Measurements from ENCODE around the gene CXXC5. TPM values are rescaled to one million over a fixed set of nuclear protein-coding genes. Genes with fewer than 3 reads are reported as not detected.
A peak's percentile ranks its signal among the peaks of the same experiment; 100 is the strongest.

CXXC5 gene
- total and polyA plus RNA-seq, 2 experiments from 2014 or later, result 90.9 to 106 TPM

- H4K20me1 ChIP-seq (ENCODE audit: insufficient read depth, poor library complexity, severe bottlenecking), result peaks cover 91% of the 10 kb centered on the region
- peak; percentile 92 for DNase-seq (ENCODE audit: low spot score)
Observed at GRCh38 chr5:139660923-139661814, 13.0 kb downstream of the CXXC5 start.

DNA sequence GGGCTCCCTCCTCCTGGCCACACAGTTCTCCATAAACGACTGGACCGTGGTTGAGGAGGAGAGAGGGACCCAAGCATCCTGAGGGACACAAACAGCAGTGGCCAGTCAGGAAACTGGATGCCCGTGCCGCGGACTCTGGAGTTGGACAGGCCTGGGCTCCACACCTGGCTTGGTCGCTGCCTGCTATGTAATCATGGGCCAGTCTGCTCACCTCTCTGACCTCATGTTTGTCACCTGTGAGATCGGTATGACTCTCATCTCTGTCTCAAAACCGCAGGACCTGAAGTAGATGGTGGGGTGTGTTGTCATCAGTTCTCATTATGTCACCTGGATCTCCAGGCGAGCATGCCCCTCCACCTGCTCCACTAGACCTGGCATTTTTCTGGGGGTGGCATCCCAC is 14.5 kb downstream of the CXXC5 start:
- DNase-seq (ENCODE audit: low spot score), result no peak
- H4K20me1 ChIP-seq (ENCODE audit: insufficient read depth, poor library complexity, severe bottlenecking), result peaks cover 92% of the 10 kb centered on the region
- H3K27me3 ChIP-seq, result no peaks in the 10 kb centered on the region
- H3K4me3 ChIP-seq, result no peak overlapping the region
- H3K4me1 ChIP-seq (ENCODE audit: insufficient read depth), result peaks cover 42% of the 10 kb centered on the region
- TF ChIP-seq EZH2 (IDR thresholded peaks at IDR 0.05; ENCODE audit: borderline replicate concordance) (no peak), CTCF (IDR thresholded peaks at IDR 0.05; ENCODE audit: poor library complexity) (no peak), EZH2phosphoT487 (IDR thresholded peaks at IDR 0.05; ENCODE audit: low read depth, severe bottlenecking, unreplicated experiment) (no peak)
- WGBS (ENCODE audit: low lambda C conversion rate, missing lambda C conversion rate), result 88% methylated on average over 9 of the region's 9 CpGs
- H3K27ac ChIP-seq, result no peak overlapping the region
- H3K36me3 ChIP-seq (replicated peaks; ENCODE audit: insufficient read depth, low read depth), result no peaks in the 10 kb centered on the region
- no peaks in the 10 kb centered on the region for H3K9me3 ChIP-seq (ENCODE audit: low read depth)
- H2AFZ ChIP-seq, result no peak overlapping the region
- H3K4me2 ChIP-seq, result no peak overlapping the region
- peaks cover 97% of the 10 kb centered on the region for H3K79me2 ChIP-seq
- H3K9me2 ChIP-seq (replicated peaks; ENCODE audit: insufficient read depth), result no peaks in the 10 kb centered on the region

More at GRCh38 chr5:139660923-139661814, 13.0 kb downstream of the CXXC5 start:
- H3K9me3 ChIP-seq (ENCODE audit: low read depth), result no peaks in the 10 kb centered on the region
- H3K4me2 ChIP-seq, result peak overlapping the region; percentile 72
- no peak overlapping the region for H3K4me3 ChIP-seq
- no peak overlapping the region for H2AFZ ChIP-seq
- peaks cover 97% of the 10 kb centered on the region for H3K79me2 ChIP-seq
- no peaks in the 10 kb centered on the region for H3K36me3 ChIP-seq (replicated peaks; ENCODE audit: insufficient read depth, low read depth)
- no peak for TF ChIP-seq EZH2 (IDR thresholded peaks at IDR 0.05; ENCODE audit: borderline replicate concordance)
- no peaks in the 10 kb centered on the region for H3K9me2 ChIP-seq (replicated peaks; ENCODE audit: insufficient read depth)
- WGBS (ENCODE audit: low lambda C conversion rate, missing lambda C conversion rate), result 67% methylated on average over 38 of the region's 41 CpGs
- peak overlapping the region; percentile 84 for H3K27ac ChIP-seq
- no peaks in the 10 kb centered on the region for H3K27me3 ChIP-seq
- H3K4me1 ChIP-seq (ENCODE audit: insufficient read depth), result peaks cover 55% of the 10 kb centered on the region

DNA sequence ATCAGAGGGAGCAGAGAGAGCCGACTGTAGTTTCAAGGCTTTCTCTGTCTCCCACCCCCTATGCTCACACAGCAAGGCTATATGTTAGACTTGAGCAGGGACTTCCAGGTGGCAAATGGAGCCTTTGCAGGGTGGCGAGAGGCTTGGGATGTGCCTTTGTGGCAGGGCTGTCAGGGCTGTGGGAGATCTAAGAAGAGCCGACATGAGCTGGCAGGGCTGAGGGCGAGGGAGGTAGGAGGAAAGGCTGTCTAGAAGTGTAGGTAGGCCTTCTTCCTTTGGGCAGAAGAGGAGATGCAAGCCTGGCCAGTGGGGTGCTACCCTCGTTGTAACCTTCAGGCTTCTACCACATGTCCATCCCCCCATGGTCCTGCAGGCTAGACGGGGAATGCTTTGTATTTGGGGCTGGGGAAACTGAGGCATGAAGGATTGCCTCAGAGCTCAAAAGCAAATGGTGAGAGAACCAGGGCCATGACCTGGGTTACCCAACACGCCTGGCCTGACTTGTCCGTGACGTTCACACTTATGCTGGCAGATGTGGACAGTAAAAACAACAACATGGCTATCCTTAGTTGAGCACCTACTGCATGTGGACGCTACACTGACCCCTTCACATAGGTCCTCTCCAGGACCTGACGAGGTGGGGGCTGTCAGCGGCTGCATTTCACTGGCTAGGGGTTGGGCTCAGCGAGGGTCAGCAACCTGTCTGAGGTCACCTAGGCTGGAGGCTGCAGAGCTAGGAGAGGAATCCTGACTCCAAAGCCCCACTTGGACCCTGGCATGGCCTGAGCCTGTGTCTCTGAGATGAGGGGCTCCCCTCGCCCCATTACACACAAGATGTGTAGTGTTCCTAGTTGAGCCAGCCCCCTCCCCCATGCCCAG is 15.3 kb downstream of the CXXC5 start:
- H3K36me3 ChIP-seq (replicated peaks; ENCODE audit: insufficient read depth, low read depth), result no peaks in the 10 kb centered on the region
- no peak overlapping the region for H3K4me3 ChIP-seq
- peaks cover 93% of the 10 kb centered on the region for H4K20me1 ChIP-seq (ENCODE audit: insufficient read depth, poor library complexity, severe bottlenecking)
- no peaks in the 10 kb centered on the region for H3K27me3 ChIP-seq
- no peaks in the 10 kb centered on the region for H3K9me2 ChIP-seq (replicated peaks; ENCODE audit: insufficient read depth)
- 90% methylated on average over 14 of the region's 14 CpGs for WGBS (ENCODE audit: low lambda C conversion rate, missing lambda C conversion rate)
- peaks cover 35% of the 10 kb centered on the region for H3K4me1 ChIP-seq (ENCODE audit: insufficient read depth)
- no peaks in the 10 kb centered on the region for H3K9me3 ChIP-seq (ENCODE audit: low read depth)
- no peak for TF ChIP-seq CTCF (IDR thresholded peaks at IDR 0.05; ENCODE audit: poor library complexity)
- no peak for TF ChIP-seq EZH2phosphoT487 (IDR thresholded peaks at IDR 0.05; ENCODE audit: low read depth, severe bottlenecking, unreplicated experiment)
- no peak for TF ChIP-seq EZH2 (IDR thresholded peaks at IDR 0.05; ENCODE audit: borderline replicate concordance)
- H3K4me2 ChIP-seq, result no peak overlapping the region
- H3K79me2 ChIP-seq, result peaks cover 95% of the 10 kb centered on the region
- H3K27ac ChIP-seq, result no peak overlapping the region
- no peak for DNase-seq (ENCODE audit: low spot score)
- H2AFZ ChIP-seq, result no peak overlapping the region
